ENCODE data around the gene COL4A1. TPM values are rescaled to one million over a fixed set of nuclear protein-coding genes. Genes with fewer than 3 reads are reported as not detected.

The COL4A1 gene
- polyA plus RNA-seq, 1 of the 3 experiments (the other 2 are of a cell fraction) = 30.3 TPM

DNA sequence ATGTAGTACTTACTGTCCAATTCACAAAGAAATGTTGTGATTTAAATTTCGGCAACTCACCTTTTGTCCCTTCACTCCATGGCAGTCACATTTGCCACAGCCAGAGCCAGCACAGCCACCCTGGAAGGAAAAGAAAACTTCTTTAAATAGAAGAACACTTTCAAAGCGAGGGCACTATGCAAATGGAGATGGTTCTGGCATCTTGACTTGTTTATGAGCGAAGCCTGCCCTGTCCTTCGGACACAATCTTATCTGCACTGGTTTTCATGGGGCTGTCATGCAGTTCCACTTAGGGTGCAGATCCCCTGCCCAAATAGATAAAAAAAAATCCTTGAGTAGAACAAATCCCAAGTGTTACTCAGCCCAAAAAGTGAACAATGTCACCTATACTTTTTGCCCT is 64.3 kb downstream of the COL4A1 start:
- no peak overlapping the region for H2AFZ ChIP-seq (ENCODE audit: low read depth)
- ChIA-PET CTCF (interaction anchor here (0.6 to 2.0 kb wide), 3 partner anchors 66 to 169 kb away, joined by 3 to 5 read pairs (median 4); no protein-coding TSS in a partner anchor), POLR2A (interaction anchor here (0.6 kb wide), 1 partner anchor 36 kb away, joined by 3 read pairs; no protein-coding TSS in a partner anchor)
- no peaks in the 10 kb centered on the region for H3K9me2 ChIP-seq
- no peaks in the 10 kb centered on the region for H3K9me3 ChIP-seq
- WGBS (ENCODE audit: low lambda C conversion rate) = 94% methylated on average over 4 of the region's 4 CpGs
- TF ChIP-seq NRF1 (IDR thresholded peaks at IDR 0.05; ENCODE audit: low read depth, low read length) (no peak), GABPA (IDR thresholded peaks at IDR 0.05; ENCODE audit: low read depth) (no peak), CHD2 (IDR thresholded peaks at IDR 0.05; ENCODE audit: low read length, partially characterized antibody) (no peak), JUND (IDR thresholded peaks at IDR 0.05) (no peak), TCF12 (IDR thresholded peaks at IDR 0.05) (no peak), FOXJ3 (CRISPR knock-in tag; IDR thresholded peaks at IDR 0.05) (no peak), MEF2A (IDR thresholded peaks at IDR 0.05; ENCODE audit: borderline replicate concordance, low read depth) (no peak), RAD21 (IDR thresholded peaks at IDR 0.05; ENCODE audit: low read length) (no peak), USF1 (IDR thresholded peaks at IDR 0.05; ENCODE audit: borderline replicate concordance, low read depth) (no peak), IRF3 (IDR thresholded peaks at IDR 0.05; ENCODE audit: low read depth, low read length) (no peak), YY1 (IDR thresholded peaks at IDR 0.05; ENCODE audit: low read depth) (no peak), EZH2phosphoT487 (IDR thresholded peaks at IDR 0.05; ENCODE audit: borderline replicate concordance, low read depth) (no peak), FOXM1 (IDR thresholded peaks at IDR 0.05; ENCODE audit: low read depth) (no peak)
- TF ChIP-seq, protein P1, sequence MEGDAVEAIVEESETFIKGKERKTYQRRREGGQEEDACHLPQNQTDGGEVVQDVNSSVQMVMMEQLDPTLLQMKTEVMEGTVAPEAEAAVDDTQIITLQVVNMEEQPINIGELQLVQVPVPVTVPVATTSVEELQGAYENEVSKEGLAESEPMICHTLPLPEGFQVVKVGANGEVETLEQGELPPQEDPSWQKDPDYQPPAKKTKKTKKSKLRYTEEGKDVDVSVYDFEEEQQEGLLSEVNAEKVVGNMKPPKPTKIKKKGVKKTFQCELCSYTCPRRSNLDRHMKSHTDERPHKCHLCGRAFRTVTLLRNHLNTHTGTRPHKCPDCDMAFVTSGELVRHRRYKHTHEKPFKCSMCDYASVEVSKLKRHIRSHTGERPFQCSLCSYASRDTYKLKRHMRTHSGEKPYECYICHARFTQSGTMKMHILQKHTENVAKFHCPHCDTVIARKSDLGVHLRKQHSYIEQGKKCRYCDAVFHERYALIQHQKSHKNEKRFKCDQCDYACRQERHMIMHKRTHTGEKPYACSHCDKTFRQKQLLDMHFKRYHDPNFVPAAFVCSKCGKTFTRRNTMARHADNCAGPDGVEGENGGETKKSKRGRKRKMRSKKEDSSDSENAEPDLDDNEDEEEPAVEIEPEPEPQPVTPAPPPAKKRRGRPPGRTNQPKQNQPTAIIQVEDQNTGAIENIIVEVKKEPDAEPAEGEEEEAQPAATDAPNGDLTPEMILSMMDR (IDR thresholded peaks at IDR 0.05) = no peak
- H3K4me2 ChIP-seq = no peak overlapping the region
- H3K4me3 ChIP-seq (ENCODE audit: low read depth in 2 of 2, low read length in 1 of 2) = no peak overlapping the region
- no peak overlapping the region for H3K9ac ChIP-seq
- DNase-seq = no peak
- peaks cover 34 to 35% of the 10 kb centered on the region in 2 experiments for H3K4me1 ChIP-seq (ENCODE audit: control insufficient read depth in 1 of 2, insufficient read depth in 2 of 2, low read depth in 1 of 2, low read length in 1 of 2)
- peaks cover 51% of the 10 kb centered on the region for H3K79me2 ChIP-seq (ENCODE audit: insufficient read depth)
- H3F3A ChIP-seq (replicated peaks; ENCODE audit: insufficient read depth) = peaks cover 21% of the 10 kb centered on the region
- H4K20me1 ChIP-seq (ENCODE audit: insufficient read depth) = peaks cover 7% of the 10 kb centered on the region
- H3K27me3 ChIP-seq (ENCODE audit: insufficient read depth) = no peaks in the 10 kb centered on the region
- no peaks in the 10 kb centered on the region for H3K36me3 ChIP-seq (replicated peaks in 1 of 2; ENCODE audit: control insufficient read depth in 1 of 2, insufficient read depth in 2 of 2, low read length in 1 of 2)
- H3K27ac ChIP-seq (ENCODE audit: low read depth in 2 of 2, low read length in 1 of 2) = no peak overlapping the region

GRCh38 chr13:110240943-110241342 is 66.0 kb downstream of the COL4A1 start:
- Histone ChIP-seq H3K79me2 (ENCODE audit: insufficient read depth) (peaks cover 36% of the 10 kb centered on the region), H3K4me1 (ENCODE audit: control insufficient read depth in 1 of 2, insufficient read depth in 2 of 2, low read depth in 1 of 2, low read length in 1 of 2) (peaks cover 24 to 44% of the 10 kb centered on the region in 2 experiments; a peak in 3 of 4 replicates), H3K9me2 (no peaks in the 10 kb centered on the region), H3K27ac (ENCODE audit: low read depth in 2 of 2, low read length in 1 of 2) (no peak overlapping the region), H2AFZ (ENCODE audit: low read depth) (no peak overlapping the region), H3K27me3 (ENCODE audit: insufficient read depth) (no peaks in the 10 kb centered on the region), H3K36me3 (replicated peaks in 1 of 2; ENCODE audit: control insufficient read depth in 1 of 2, insufficient read depth in 2 of 2, low read length in 1 of 2) (peaks cover 0 to 5% of the 10 kb centered on the region in 2 experiments), H3F3A (replicated peaks; ENCODE audit: insufficient read depth) (peaks cover 18% of the 10 kb centered on the region), H4K20me1 (ENCODE audit: insufficient read depth) (peaks cover 10% of the 10 kb centered on the region), H3K4me3 (ENCODE audit: low read depth in 2 of 2, low read length in 1 of 2) (no peak overlapping the region), H3K4me2 (no peak overlapping the region), H3K9ac (no peak overlapping the region), H3K9me3 (no peaks in the 10 kb centered on the region)
- 98% methylated on average over 7 of the region's 7 CpGs for WGBS (ENCODE audit: low lambda C conversion rate)
- CTCF ChIA-PET = no interaction called here
- no peak for DNase-seq
- POLR2A ChIA-PET = no interaction called here
- TF ChIP-seq IRF3 (IDR thresholded peaks at IDR 0.05; ENCODE audit: low read depth, low read length) = no peak
- TF ChIP-seq POLR2AphosphoS5 (IDR thresholded peaks at IDR 0.05; ENCODE audit: low read depth, low read length) = no peak
- TF ChIP-seq, protein P1 (IDR thresholded peaks at IDR 0.05) = no peak
- no peak for TF ChIP-seq FOSL2 (IDR thresholded peaks at IDR 0.05; ENCODE audit: borderline replicate concordance, low read depth)
- TF ChIP-seq RFX5 (IDR thresholded peaks at IDR 0.05; ENCODE audit: low read length) = no peak
- no peak for TF ChIP-seq MXI1 (IDR thresholded peaks at IDR 0.05; ENCODE audit: low read depth, low read length)
